COLO668 (cell line): Measurements from ENCODE around the gene MICAL2.
A peak's percentile ranks its signal among the peaks of the same experiment; 100 is the strongest.

Experiments used
- DNase-seq: peaks from one replicate; lab custom pipeline; 2025; ENCODE audit not compliant: unreplicated experiment; lab: John Stamatoyannopoulos, UW

The MICAL2 gene

GRCh38 chr11:12225046-12225739 lies 114.8 kb downstream of the MICAL2 start:
- no peak for DNase-seq

GRCh38 chr11:12226093-12226492 lies 115.7 kb downstream of the MICAL2 start:
- DNase-seq: no peak

GRCh38 chr11:12229450-12230229 lies 119.2 kb downstream of the MICAL2 start:
- DNase-seq: peak; percentile 32

GRCh38 chr11:12232160-12232559 lies 121.8 kb downstream of the MICAL2 start:
- DNase-seq: no peak

- DNase-seq: no peak
Observed at GRCh38 chr11:12232817-12233601, 122.6 kb downstream of the MICAL2 start.

- no peak for DNase-seq
Observed at GRCh38 chr11:12233602-12233925, 123.2 kb downstream of the MICAL2 start.

GRCh38 chr11:12234221-12234620 lies 123.8 kb downstream of the MICAL2 start:
- no peak for DNase-seq

- no peak for DNase-seq
Observed at GRCh38 chr11:12235080-12235479, 124.7 kb downstream of the MICAL2 start.

- DNase-seq: peak; percentile 37
Observed at GRCh38 chr11:12235553-12235946, 125.2 kb downstream of the MICAL2 start.

- peak; percentile 47 for DNase-seq
Observed at GRCh38 chr11:12235947-12236743, 125.8 kb downstream of the MICAL2 start.

- no peak for DNase-seq
Observed at GRCh38 chr11:12236744-12237101, 126.3 kb downstream of the MICAL2 start.

GRCh38 chr11:12237381-12237784 lies 127.0 kb downstream of the MICAL2 start:
- no peak for DNase-seq

GRCh38 chr11:12238420-12238819 lies 128.0 kb downstream of the MICAL2 start:
- DNase-seq: no peak

GRCh38 chr11:12239396-12239795 lies 129.0 kb downstream of the MICAL2 start:
- no peak for DNase-seq

GRCh38 chr11:12239804-12240371 lies 129.5 kb downstream of the MICAL2 start:
- DNase-seq: no peak

GRCh38 chr11:12240677-12241076 lies 130.3 kb downstream of the MICAL2 start:
- no peak for DNase-seq

- peak; percentile 60 for DNase-seq
Observed at GRCh38 chr11:12241401-12241800, 131.0 kb downstream of the MICAL2 start.

GRCh38 chr11:12241971-12242672 lies 131.7 kb downstream of the MICAL2 start:
- peak; percentile 57 for DNase-seq

GRCh38 chr11:12242966-12243365 lies 132.6 kb downstream of the MICAL2 start:
- DNase-seq: no peak

- DNase-seq: peak; percentile 54
Observed at GRCh38 chr11:12243486-12243885, 133.1 kb downstream of the MICAL2 start.
